ENCODE results near the gene PLCB2.
A peak's percentile ranks its signal among the peaks of the same experiment; 100 is the strongest.

Gene PLCB2

DNA sequence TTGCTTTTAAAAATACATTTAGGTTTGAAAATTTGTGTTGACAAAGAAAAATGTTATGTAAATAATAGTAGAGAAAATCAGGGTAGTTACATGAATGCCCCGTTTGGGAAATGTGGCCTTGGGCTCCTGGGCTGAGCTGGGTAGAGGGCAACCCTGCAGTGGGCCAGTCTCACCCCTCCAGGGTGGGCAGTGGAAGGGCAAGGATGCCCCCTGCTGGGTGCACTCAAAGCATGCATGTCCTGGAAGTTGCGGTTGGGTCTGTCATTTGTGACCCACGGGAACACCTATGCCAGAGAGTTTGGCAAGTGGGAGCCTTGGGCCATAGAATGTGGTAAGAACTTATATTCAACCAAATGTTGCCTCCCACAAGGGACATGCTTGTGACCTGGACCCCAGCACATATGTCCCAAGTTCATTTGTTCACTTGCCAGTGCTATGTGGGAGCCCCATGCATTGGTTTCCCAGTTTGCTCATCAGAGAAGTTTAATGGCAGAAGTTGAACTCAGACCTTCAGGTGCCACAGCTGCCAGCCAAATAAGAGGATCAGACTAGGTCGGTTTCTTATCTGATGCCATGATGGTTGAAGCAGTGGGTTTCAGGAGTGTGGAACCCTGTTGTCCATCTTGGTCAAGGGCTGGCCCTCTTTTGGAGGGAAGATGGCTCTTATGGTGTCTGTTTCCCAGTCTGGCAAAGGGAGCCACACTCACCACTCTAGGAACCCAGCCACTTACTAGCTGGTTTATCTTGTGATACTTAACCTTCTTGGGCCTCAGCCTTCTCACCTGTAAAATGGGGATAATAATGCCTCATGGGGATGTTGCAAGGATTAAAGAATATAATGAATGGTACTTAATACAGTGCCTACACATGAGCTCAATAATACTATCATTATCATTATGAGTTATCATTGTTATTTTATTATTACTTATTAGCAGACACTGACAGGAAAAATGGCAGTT is 2.5 kb upstream of the PLCB2 start:
- DNase-seq (ENCODE audit: low read depth): peak; percentile 30
- no peak overlapping the region for H3K4me3 ChIP-seq (ENCODE audit: control insufficient read depth, low read depth, low read length)
- TF ChIP-seq, protein P1, sequence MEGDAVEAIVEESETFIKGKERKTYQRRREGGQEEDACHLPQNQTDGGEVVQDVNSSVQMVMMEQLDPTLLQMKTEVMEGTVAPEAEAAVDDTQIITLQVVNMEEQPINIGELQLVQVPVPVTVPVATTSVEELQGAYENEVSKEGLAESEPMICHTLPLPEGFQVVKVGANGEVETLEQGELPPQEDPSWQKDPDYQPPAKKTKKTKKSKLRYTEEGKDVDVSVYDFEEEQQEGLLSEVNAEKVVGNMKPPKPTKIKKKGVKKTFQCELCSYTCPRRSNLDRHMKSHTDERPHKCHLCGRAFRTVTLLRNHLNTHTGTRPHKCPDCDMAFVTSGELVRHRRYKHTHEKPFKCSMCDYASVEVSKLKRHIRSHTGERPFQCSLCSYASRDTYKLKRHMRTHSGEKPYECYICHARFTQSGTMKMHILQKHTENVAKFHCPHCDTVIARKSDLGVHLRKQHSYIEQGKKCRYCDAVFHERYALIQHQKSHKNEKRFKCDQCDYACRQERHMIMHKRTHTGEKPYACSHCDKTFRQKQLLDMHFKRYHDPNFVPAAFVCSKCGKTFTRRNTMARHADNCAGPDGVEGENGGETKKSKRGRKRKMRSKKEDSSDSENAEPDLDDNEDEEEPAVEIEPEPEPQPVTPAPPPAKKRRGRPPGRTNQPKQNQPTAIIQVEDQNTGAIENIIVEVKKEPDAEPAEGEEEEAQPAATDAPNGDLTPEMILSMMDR (conservative IDR thresholded peaks at IDR 0.05; ENCODE audit: control insufficient read depth, insufficient read depth, low read depth, low read length): peak; percentile 73

DNA sequence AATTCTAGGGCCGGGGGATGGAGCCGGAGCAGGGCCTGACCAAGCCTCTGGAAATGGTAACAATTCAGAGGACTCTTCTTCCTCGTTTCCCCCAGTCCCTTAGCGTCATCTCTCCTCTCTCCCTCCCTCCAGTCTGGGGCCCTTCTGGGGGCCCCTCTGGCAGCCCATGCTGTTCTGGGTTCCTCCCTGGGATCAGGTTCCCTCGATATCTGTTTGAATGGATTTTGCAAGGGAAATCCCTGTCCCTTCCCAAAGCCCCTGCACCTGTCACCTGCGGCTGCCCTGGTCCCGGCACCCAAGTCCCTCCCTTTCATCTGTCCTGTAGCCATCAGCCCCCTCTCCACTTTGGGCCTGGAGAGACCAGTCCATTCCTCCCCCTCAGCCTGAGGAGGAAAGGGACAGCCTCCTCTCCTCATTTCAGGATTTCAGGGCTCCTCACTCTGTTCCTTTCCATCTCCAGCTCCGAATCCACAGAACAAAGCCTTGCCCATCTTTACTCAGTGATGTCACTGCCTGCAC is 1.7 kb upstream of the PLCB2 start:
- DNase-seq (ENCODE audit: low read depth): no peak
- TF ChIP-seq, protein P1 (conservative IDR thresholded peaks at IDR 0.05; ENCODE audit: control insufficient read depth, insufficient read depth, low read depth, low read length): no peak
- no peak overlapping the region for H3K4me3 ChIP-seq (ENCODE audit: control insufficient read depth, low read depth, low read length)

DNA sequence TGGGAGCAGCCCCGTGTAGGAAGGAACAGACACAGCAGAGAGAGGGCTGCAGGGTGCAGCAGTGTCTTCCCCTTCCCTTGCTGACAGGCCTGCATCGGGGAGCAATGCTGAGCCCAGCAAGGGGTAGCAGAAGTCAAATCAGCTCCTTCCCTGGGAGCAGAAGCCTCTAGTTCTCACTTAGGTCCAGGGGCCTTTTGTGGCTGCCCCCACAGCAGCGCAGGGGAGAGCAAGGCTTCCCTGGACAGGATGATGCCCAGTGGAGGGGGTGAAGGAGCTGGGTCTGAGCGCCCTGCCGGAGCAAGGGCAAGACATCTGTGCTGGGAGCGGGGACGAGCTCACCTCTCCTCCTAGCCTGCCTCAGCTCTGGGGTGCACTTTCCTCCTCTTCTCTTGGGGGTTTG is 827 bp downstream of the PLCB2 start:
- DNase-seq (ENCODE audit: low read depth): no peak
- TF ChIP-seq, protein P1 (conservative IDR thresholded peaks at IDR 0.05; ENCODE audit: control insufficient read depth, insufficient read depth, low read depth, low read length): no peak
- H3K4me3 ChIP-seq (ENCODE audit: control insufficient read depth, low read depth, low read length): no peak overlapping the region

DNA sequence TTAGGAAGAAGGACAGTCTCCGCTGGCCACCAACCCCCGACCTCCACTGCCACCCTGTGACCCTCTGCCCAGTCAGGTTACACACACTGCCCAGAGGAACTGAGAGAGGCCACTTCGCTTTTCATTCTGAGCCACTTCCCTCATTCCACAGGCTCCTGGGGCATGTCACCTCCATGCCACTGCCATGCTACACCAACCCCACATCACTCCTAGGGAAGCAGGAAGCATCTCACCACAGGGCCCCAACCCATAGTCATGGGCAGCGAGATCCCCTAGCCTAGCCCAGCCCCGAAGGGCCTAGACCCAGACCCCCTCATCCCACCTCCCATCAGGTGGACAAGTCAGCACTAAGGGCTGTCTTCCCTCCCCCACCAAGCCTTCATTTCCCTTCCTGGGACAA is 1.4 kb downstream of the PLCB2 start:
- no peak overlapping the region for H3K4me3 ChIP-seq (ENCODE audit: control insufficient read depth, low read depth, low read length)
- TF ChIP-seq, protein P1 (conservative IDR thresholded peaks at IDR 0.05; ENCODE audit: control insufficient read depth, insufficient read depth, low read depth, low read length): no peak
- no peak for DNase-seq (ENCODE audit: low read depth)

DNA sequence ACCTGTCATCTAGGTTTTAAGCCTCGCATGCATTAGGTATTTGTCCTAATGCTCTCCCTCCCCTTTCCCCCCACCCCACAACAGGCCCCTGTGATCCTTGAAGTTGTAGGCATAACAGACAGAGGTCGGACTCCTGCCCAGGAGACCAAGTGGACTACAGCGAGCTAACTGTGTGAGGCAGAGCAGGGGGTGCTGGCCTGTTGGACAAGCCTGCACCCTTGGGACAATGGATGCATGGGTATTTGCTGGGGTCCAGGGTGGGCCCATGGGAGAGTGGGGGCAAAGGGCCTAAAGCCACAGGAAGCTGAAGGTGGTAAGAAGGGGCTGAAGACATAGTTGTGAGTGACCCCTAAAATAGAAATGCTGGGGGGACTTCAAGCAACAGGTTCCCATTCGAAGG is 2.5 kb downstream of the PLCB2 start:
- DNase-seq (ENCODE audit: low read depth): no peak
- no peak overlapping the region for H3K4me3 ChIP-seq (ENCODE audit: control insufficient read depth, low read depth, low read length)
- TF ChIP-seq, protein P1 (conservative IDR thresholded peaks at IDR 0.05; ENCODE audit: control insufficient read depth, insufficient read depth, low read depth, low read length): no peak

DNA sequence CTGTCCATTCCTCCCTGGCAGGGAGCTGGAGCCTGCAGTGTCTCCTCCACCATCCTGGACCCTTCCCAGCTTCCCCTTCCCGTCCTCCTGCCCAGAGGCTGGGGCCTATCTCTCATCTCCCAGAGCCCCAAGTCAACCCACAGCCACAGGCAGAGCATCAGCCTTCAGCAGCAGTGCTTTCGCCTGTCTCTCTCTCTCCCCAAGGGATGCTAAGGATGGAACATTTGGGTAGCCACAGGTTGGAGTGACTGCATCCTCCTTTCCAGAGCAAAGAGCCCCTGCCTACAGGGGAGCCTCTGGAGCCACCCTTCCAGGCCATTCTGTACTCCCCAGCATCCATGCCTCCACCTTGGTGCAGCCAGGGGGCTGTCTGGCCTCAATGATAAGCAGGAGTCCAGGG is 4.2 kb downstream of the PLCB2 start:
- TF ChIP-seq, protein P1 (conservative IDR thresholded peaks at IDR 0.05; ENCODE audit: control insufficient read depth, insufficient read depth, low read depth, low read length): no peak
- no peak overlapping the region for H3K4me3 ChIP-seq (ENCODE audit: control insufficient read depth, low read depth, low read length)
- DNase-seq (ENCODE audit: low read depth): no peak

All from fibroblast of mammary gland (primary cell).